HepG2 (cell line): ENCODE measurements around the gene PAN2.

Experiments used
- FOXO1 ChIP-seq: sonication (generic); formaldehyde crosslinking; IDR thresholded peaks from 2 replicates; pipeline ENCODE4 v1.4.0; 2020; ENCODE audit warnings: missing genetic modification reagents
- NONO ChIP-seq, 2 experiments: fragments of 450-650 bp in 1 of 2; sonication (generic) in 1 of 2; formaldehyde crosslinking in 1 of 2; IDR thresholded peaks in 1 of 2; conservative IDR thresholded peaks in 1 of 2; 2 replicates each; pipeline versions ENCODE4 v1.6.1 to v1.8.0; 2017 to 2022; ENCODE audit warnings: mild to moderate bottlenecking in 1 of 2, missing genetic modification reagents in 1 of 2, moderate library complexity in 1 of 2
- ZFX ChIP-seq: sonication (generic); formaldehyde crosslinking; IDR thresholded peaks from 2 replicates; pipeline ENCODE4 v1.4.0; 2020; ENCODE audit warnings: mild to moderate bottlenecking, low read depth, missing genetic modification reagents, moderate library complexity

- TF ChIP-seq FOXO1 (no peak), ZFX (CRISPR knock-in tag) (no peak), NONO (IDR thresholded peaks at IDR 0.05) (no peak), NONO (CRISPR knock-in tag; conservative IDR thresholded peaks at IDR 0.05) (no peak)
These were observed 43.6 kb upstream of the PAN2 start for GRCh38 chr12:56377310-56377988.
